T-helper 2 cell treated with Interferon-gamma antibody and Interleukin-4, amounts not matched to agents 5 μg/mL and 100 μg/mL, for 36 hours (primary cell): ENCODE data around the gene HJURP.

Experiments used
- DNase-seq: peaks from one replicate; pipeline ENCODE4 v3.0.0; 2021; ENCODE audit warnings: low spot score
- H3K27ac Mint-ChIP-seq: one replicate; pipeline ENCODE4 v1.8.0; 2021; ENCODE audit warnings: mild to moderate bottlenecking, mixed read lengths
- H3K27me3 Mint-ChIP-seq: one replicate; pipeline ENCODE4 v1.8.0; 2021; ENCODE audit warnings: low read depth, mixed read lengths
- H3K36me3 Mint-ChIP-seq: one replicate; pipeline ENCODE4 v1.8.0; 2021; ENCODE audit warnings: low read depth, mixed read lengths
- H3K4me1 Mint-ChIP-seq: one replicate; pipeline ENCODE4 v1.8.0; 2021; ENCODE audit warnings: low read depth, mixed read lengths
- H3K4me3 Mint-ChIP-seq: one replicate; pipeline ENCODE4 v1.8.0; 2022; ENCODE audit warnings: mild to moderate bottlenecking, moderate library complexity, mixed read lengths
- H3K9me3 Mint-ChIP-seq: one replicate; pipeline ENCODE4 v1.8.0; 2021; ENCODE audit warnings: mixed read lengths

Gene HJURP

DNA sequence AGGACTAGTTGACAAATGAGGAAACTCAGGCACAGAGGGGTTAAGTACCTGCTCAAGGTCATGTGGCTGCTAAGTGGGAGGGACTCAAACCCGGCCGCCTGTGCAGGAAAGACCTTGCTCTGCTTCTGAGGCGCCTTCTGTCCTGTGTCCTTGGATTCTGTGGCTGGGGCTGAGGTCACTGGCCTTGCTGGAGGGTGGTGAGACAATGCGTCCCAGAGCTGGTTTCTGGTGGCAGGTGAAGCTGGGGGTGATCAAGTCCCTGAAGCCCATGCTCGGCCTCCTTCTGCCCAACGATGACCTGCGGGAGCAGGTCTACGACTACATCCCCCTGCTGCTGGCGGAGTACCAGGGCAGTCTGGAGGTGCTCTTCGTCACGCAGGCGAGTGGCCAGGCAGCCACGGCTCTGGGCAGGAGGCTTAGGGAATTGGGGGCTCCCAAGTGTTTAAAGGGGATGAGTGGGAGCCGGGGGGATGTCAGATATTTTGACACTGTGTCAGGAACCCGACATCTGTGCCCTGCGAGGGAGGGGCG is 60.1 kb downstream of the HJURP start:
- no peaks in the 10 kb centered on the region for H3K4me1 Mint-ChIP-seq
- H3K27me3 Mint-ChIP-seq = no peaks in the 10 kb centered on the region
- no peaks in the 10 kb centered on the region for H3K36me3 Mint-ChIP-seq
- H3K4me3 Mint-ChIP-seq = no peak overlapping the region
- H3K9me3 Mint-ChIP-seq = no peaks in the 10 kb centered on the region
- DNase-seq = no peak
- H3K27ac Mint-ChIP-seq = no peak overlapping the region

- Mint-ChIP-seq H3K36me3 (no peaks in the 10 kb centered on the region), H3K9me3 (no peaks in the 10 kb centered on the region), H3K4me1 (no peaks in the 10 kb centered on the region), H3K4me3 (no peak overlapping the region), H3K27me3 (no peaks in the 10 kb centered on the region), H3K27ac (no peak overlapping the region)
- DNase-seq = no peak
Observed at GRCh38 chr2:233793465-233794127, 60.7 kb downstream of the HJURP start.

DNA sequence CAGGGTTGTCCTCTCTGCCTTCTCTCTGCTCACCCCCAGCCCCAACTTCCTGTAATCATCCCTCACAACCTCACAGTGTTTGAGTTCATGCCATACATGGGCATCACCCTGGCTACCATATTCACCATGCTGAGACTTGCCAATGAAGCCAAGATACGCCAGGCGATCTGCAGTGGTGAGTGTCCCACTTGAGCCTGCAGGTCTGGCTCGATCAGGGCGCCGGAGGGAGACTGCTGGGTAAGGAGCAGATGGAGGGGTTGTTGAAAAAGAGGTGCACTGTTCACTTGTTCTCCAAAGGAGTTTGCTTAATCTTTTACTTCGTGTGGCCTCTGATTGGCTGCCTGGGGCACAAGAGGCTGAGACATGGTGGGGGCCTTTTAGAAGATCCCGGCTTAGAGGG is 61.6 kb downstream of the HJURP start:
- H3K27ac Mint-ChIP-seq = no peak overlapping the region
- H3K36me3 Mint-ChIP-seq = no peaks in the 10 kb centered on the region
- H3K27me3 Mint-ChIP-seq = no peaks in the 10 kb centered on the region
- no peak overlapping the region for H3K4me3 Mint-ChIP-seq
- no peak for DNase-seq
- H3K9me3 Mint-ChIP-seq = no peaks in the 10 kb centered on the region
- no peaks in the 10 kb centered on the region for H3K4me1 Mint-ChIP-seq

DNA sequence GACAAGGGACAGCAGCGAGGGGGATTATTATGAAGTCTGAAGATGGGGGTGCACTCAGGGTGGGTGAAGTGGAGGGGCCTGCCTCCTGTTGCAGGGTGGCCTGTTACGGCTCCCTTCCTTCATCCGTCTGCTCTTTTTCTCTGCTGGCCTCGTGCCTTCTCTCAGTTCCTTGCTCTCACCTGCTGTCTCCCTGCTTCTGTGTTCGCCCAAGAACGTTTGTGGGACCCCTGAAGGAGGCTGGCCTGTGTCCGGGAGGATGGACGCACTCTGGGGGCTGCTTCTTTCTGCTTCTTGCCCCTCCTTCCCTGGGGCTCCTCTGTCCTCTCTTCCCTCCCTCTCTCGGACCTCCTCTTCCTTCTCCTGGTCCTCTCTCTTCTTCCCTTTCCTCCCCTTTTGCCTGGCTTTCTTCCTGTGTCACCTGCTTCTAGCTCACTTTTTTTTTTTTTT is 62.4 kb downstream of the HJURP start:
- no peak for DNase-seq
- Mint-ChIP-seq H3K4me3 (no peak overlapping the region), H3K27me3 (no peaks in the 10 kb centered on the region), H3K36me3 (no peaks in the 10 kb centered on the region), H3K4me1 (no peaks in the 10 kb centered on the region), H3K27ac (no peak overlapping the region), H3K9me3 (no peaks in the 10 kb centered on the region)

DNA sequence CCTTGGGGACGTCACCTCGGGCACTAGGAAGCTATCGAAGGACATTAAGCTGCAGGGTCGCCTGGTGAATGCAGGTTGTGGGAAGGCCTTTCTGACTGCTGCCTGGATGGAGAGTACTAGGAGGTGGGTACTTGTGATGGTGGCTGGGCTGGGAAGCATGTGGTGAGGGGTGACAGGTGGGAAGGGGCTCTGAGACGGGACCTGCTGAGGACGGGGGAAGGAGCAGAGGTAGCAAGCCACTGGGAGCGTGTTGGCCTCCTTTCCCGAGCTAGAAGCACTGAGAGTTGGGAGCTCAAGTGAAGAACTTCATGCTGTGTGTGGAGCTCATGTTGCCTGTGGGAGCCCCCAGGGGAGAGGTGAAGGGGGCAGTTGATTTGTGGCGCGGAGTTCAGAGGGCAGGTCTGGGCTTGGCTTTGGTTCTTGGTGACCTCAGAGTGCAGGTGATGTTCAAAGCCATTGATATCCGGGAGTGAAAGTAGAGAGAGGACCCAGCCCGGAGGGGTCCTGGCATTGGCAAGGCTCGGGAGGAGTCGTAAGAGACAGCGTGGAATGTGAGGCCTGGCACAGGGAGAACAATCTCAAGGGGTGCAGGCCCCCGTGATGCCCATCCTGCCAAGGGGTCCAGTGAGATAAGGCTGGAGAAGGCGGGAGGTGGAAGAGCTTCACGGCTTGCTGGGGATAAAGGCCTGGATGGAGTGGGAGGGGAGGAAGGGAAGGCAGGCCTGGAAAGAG is 63.0 kb downstream of the HJURP start:
- H3K4me3 Mint-ChIP-seq = no peak overlapping the region
- no peaks in the 10 kb centered on the region for H3K9me3 Mint-ChIP-seq
- no peak for DNase-seq
- H3K4me1 Mint-ChIP-seq = no peaks in the 10 kb centered on the region
- H3K27me3 Mint-ChIP-seq = no peaks in the 10 kb centered on the region
- peak overlapping the region; percentile 1 for H3K27ac Mint-ChIP-seq
- no peaks in the 10 kb centered on the region for H3K36me3 Mint-ChIP-seq

DNA sequence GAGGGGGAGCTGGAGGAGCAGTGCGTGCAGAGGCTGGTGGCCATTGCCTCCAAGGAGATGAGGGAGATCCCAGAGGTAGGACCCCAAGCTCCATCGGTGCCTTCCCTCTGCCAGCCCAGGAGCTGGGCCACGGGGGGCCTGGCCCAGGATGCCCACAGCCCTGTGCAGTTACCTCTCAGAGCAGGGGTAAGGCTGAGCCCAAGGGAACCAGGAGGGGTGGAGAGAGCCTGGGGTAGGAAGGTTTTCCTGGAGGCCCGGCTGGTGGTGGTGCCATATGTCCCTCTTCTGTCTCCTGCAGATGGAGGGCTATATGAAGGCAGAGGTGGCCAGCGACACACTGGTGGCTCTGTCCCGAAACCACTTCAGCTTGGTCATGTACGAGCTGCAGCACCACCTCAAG is 64.8 kb downstream of the HJURP start:
- Mint-ChIP-seq H3K9me3 (no peaks in the 10 kb centered on the region), H3K4me1 (no peaks in the 10 kb centered on the region), H3K27me3 (no peaks in the 10 kb centered on the region), H3K4me3 (no peak overlapping the region), H3K36me3 (no peaks in the 10 kb centered on the region), H3K27ac (no peak overlapping the region)
- no peak for DNase-seq
